Mesothelial cell of epicardium (in vitro differentiated cells): ENCODE results near the gene TEX48. TPM values are rescaled to one million over a fixed set of nuclear protein-coding genes. Genes with fewer than 3 reads are reported as not detected.
A peak's percentile ranks its signal among the peaks of the same experiment; 100 is the strongest.

ENCODE experiments used
- DNase-seq, 2 experiments: peaks; one replicate each; pipeline ENCODE4 v3.0.0; 2021; ENCODE audit warnings: low spot score in 2 of 2; ENCODE audit not compliant: unreplicated experiment in 2 of 2
- H3K27ac Mint-ChIP-seq: 2 replicates; pipeline ENCODE4 v1.8.0; 2021; ENCODE audit warnings: mixed read lengths
- H3K27me3 Mint-ChIP-seq: 2 replicates; pipeline ENCODE4 v1.8.0; 2021; ENCODE audit warnings: low read depth, mixed read lengths
- H3K36me3 Mint-ChIP-seq: 2 replicates; pipeline ENCODE4 v1.8.0; 2021; ENCODE audit warnings: mixed read lengths
- H3K4me1 Mint-ChIP-seq: 2 replicates; pipeline ENCODE4 v1.8.0; 2021; ENCODE audit warnings: mixed read lengths
- H3K4me3 Mint-ChIP-seq: 2 replicates; pipeline ENCODE4 v1.8.0; 2021; ENCODE audit warnings: mild to moderate bottlenecking, moderate library complexity, mixed read lengths
- H3K9me3 Mint-ChIP-seq: 2 replicates; pipeline ENCODE4 v1.8.0; 2021; ENCODE audit warnings: mixed read lengths
- CTCF ChIP-seq: fragments of 200-600 bp; sonication (generic); IDR thresholded peaks from one replicate; pipeline ENCODE4 v1.5.0; 2021; ENCODE audit warnings: antibody characterized with exemption; ENCODE audit not compliant: unreplicated experiment
- total RNA-seq: library from RNA; stranded (reverse); gene quantifications from 3 replicates; pipeline ENCODE4 v1.2.1, GENCODE V29; 2021

The TEX48 gene
- total RNA-seq, 1 donor from 2014 or later, result not detected

- H3K27me3 Mint-ChIP-seq, result peaks cover 4% of the 10 kb centered on the region
- H3K36me3 Mint-ChIP-seq, result peaks cover 2% of the 10 kb centered on the region
- H3K9me3 Mint-ChIP-seq, result peaks cover 6% of the 10 kb centered on the region
- H3K27ac Mint-ChIP-seq, result no peak overlapping the region
- H3K4me3 Mint-ChIP-seq, result no peak overlapping the region
- H3K4me1 Mint-ChIP-seq, result peaks cover 7% of the 10 kb centered on the region
- no peak for DNase-seq
- TF ChIP-seq CTCF, result no peak
Measured at GRCh38 chr9:114701988-114702387, 20.0 kb upstream of the TEX48 start.

- Mint-ChIP-seq H3K27me3 (no peaks in the 10 kb centered on the region), H3K4me3 (no peak overlapping the region), H3K27ac (no peak overlapping the region), H3K36me3 (peaks cover 2% of the 10 kb centered on the region), H3K4me1 (peaks cover 24% of the 10 kb centered on the region), H3K9me3 (peaks cover 6% of the 10 kb centered on the region)
- TF ChIP-seq CTCF, result no peak
- no peak for DNase-seq
Measured at GRCh38 chr9:114697951-114698351, 16.0 kb upstream of the TEX48 start.

- no peak for DNase-seq
- Mint-ChIP-seq H3K4me1 (peaks cover 25% of the 10 kb centered on the region), H3K27ac (no peak overlapping the region), H3K9me3 (peaks cover 6% of the 10 kb centered on the region), H3K36me3 (peaks cover 2% of the 10 kb centered on the region), H3K27me3 (no peaks in the 10 kb centered on the region), H3K4me3 (no peak overlapping the region)
- TF ChIP-seq CTCF, result no peak
Measured at GRCh38 chr9:114696814-114697544, 15.0 kb upstream of the TEX48 start.

GRCh38 chr9:114695948-114696347, 14.0 kb upstream of the TEX48 start:
- Mint-ChIP-seq H3K4me3 (no peak overlapping the region), H3K27ac (no peak overlapping the region), H3K4me1 (peaks cover 19% of the 10 kb centered on the region), H3K9me3 (peaks cover 6% of the 10 kb centered on the region), H3K36me3 (peaks cover 2% of the 10 kb centered on the region), H3K27me3 (no peaks in the 10 kb centered on the region)
- no peak for TF ChIP-seq CTCF
- DNase-seq, result no peak

GRCh38 chr9:114694719-114695269, 12.8 kb upstream of the TEX48 start:
- H3K27ac Mint-ChIP-seq, result peak overlapping the region; percentile 7
- H3K4me3 Mint-ChIP-seq, result no peak overlapping the region
- H3K27me3 Mint-ChIP-seq, result no peaks in the 10 kb centered on the region
- peaks cover 2% of the 10 kb centered on the region for H3K36me3 Mint-ChIP-seq
- H3K4me1 Mint-ChIP-seq, result peaks cover 19% of the 10 kb centered on the region
- DNase-seq, result no peak
- TF ChIP-seq CTCF, result no peak
- peaks cover 2% of the 10 kb centered on the region for H3K9me3 Mint-ChIP-seq
